Breast epithelium (tissue), 3 donors: ENCODE data around the gene GNAZ.

Experiments used
- POLR2A ChIP-seq: fragments of 450-650 bp; IDR thresholded peaks from one replicate; pipeline ENCODE4 v1.6.1; 2016; ENCODE audit warnings: antibody characterized with exemption, mild to moderate bottlenecking, moderate library complexity
- TF ChIP-seq, protein P1 (sequence below), 3 donors: fragments of 450-650 bp; IDR thresholded peaks; one replicate each; pipeline ENCODE4 v1.5.1; 2016 to 2017; ENCODE audit warnings: antibody characterized with exemption in 3 of 3, mild to moderate bottlenecking in 3 of 3, moderate library complexity in 3 of 3

- TF ChIP-seq, protein P1, sequence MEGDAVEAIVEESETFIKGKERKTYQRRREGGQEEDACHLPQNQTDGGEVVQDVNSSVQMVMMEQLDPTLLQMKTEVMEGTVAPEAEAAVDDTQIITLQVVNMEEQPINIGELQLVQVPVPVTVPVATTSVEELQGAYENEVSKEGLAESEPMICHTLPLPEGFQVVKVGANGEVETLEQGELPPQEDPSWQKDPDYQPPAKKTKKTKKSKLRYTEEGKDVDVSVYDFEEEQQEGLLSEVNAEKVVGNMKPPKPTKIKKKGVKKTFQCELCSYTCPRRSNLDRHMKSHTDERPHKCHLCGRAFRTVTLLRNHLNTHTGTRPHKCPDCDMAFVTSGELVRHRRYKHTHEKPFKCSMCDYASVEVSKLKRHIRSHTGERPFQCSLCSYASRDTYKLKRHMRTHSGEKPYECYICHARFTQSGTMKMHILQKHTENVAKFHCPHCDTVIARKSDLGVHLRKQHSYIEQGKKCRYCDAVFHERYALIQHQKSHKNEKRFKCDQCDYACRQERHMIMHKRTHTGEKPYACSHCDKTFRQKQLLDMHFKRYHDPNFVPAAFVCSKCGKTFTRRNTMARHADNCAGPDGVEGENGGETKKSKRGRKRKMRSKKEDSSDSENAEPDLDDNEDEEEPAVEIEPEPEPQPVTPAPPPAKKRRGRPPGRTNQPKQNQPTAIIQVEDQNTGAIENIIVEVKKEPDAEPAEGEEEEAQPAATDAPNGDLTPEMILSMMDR (IDR thresholded peaks at IDR 0.05), result no peak
- TF ChIP-seq POLR2A, result no peak
These were observed 77.5 kb downstream of the GNAZ start for GRCh38 chr22:23147617-23148387.
